GM21723 (cell line): Measurements from ENCODE around the gene XRN1.
"Not testable (repeated sequence)": the region's sequence is repeated elsewhere in the genome, so short reads cannot be mapped to it uniquely, and the experiment has no call there.

ENCODE experiments used
- ATAC-seq: cut with Tn5 transposase; IDR thresholded peaks from one replicate; pipeline ENCODE4 v1.9.1; 2021; ENCODE audit warnings: mild to moderate bottlenecking, moderate library complexity; ENCODE audit not compliant: unreplicated experiment

XRN1 gene

GRCh38 chr3:142337994-142338393, 109.8 kb downstream of the XRN1 start:
- no peak for ATAC-seq

GRCh38 chr3:142332390-142332789, 115.4 kb downstream of the XRN1 start:
- no peak for ATAC-seq

GRCh38 chr3:142324275-142324953, 123.4 kb downstream of the XRN1 start:
- ATAC-seq: not testable (repeated sequence)

GRCh38 chr3:142319912-142320311, 127.9 kb downstream of the XRN1 start:
- ATAC-seq: no peak

- no peak for ATAC-seq
Measured at GRCh38 chr3:142319094-142319493, 128.7 kb downstream of the XRN1 start.

- ATAC-seq: no peak
Measured at GRCh38 chr3:142318331-142318730, 129.5 kb downstream of the XRN1 start.

- ATAC-seq: not testable (repeated sequence)
Measured at GRCh38 chr3:142315978-142316388, 131.9 kb downstream of the XRN1 start.

GRCh38 chr3:142315083-142315482, 132.8 kb downstream of the XRN1 start:
- ATAC-seq: no peak

- no peak for ATAC-seq
Measured at GRCh38 chr3:142310439-142310838, 137.4 kb downstream of the XRN1 start.

- ATAC-seq: not testable (repeated sequence)
Measured at GRCh38 chr3:142302847-142303246, 145.0 kb downstream of the XRN1 start.

GRCh38 chr3:142298626-142299025, 149.2 kb downstream of the XRN1 start:
- ATAC-seq: no peak

GRCh38 chr3:142296507-142296906, 151.3 kb downstream of the XRN1 start:
- ATAC-seq: no peak

GRCh38 chr3:142287866-142288638, 159.8 kb downstream of the XRN1 start:
- no peak for ATAC-seq

GRCh38 chr3:142285083-142285517, 162.7 kb downstream of the XRN1 start:
- ATAC-seq: no peak

GRCh38 chr3:142282503-142282902, 165.3 kb downstream of the XRN1 start:
- no peak for ATAC-seq

GRCh38 chr3:142281474-142281873, 166.4 kb downstream of the XRN1 start:
- no peak for ATAC-seq

GRCh38 chr3:142279965-142280590, 167.8 kb downstream of the XRN1 start:
- peak; percentile 82 for ATAC-seq

- ATAC-seq: no peak
Measured at GRCh38 chr3:142278451-142278850, 169.4 kb downstream of the XRN1 start.

- ATAC-seq: no peak
Measured at GRCh38 chr3:142276781-142277180, 171.1 kb downstream of the XRN1 start.

GRCh38 chr3:142275856-142276255, 172.0 kb downstream of the XRN1 start:
- ATAC-seq: no peak

GRCh38 chr3:142274908-142275307, 172.9 kb downstream of the XRN1 start:
- no peak for ATAC-seq

GRCh38 chr3:142273501-142273900, 174.3 kb downstream of the XRN1 start:
- ATAC-seq: no peak
